Hematopoietic multipotent progenitor cell treated with erythropoietin and hydrocortisone succinate and interleukin-3 and kit ligand, for 15 days (in vitro differentiated cells): ENCODE data around the gene CEP131.

Experiments
- DNase-seq: peaks from one replicate; pipeline ENCODE4 v3.0.0-alpha.2; 2015; ENCODE audit warnings: low spot score

The CEP131 gene

DNA sequence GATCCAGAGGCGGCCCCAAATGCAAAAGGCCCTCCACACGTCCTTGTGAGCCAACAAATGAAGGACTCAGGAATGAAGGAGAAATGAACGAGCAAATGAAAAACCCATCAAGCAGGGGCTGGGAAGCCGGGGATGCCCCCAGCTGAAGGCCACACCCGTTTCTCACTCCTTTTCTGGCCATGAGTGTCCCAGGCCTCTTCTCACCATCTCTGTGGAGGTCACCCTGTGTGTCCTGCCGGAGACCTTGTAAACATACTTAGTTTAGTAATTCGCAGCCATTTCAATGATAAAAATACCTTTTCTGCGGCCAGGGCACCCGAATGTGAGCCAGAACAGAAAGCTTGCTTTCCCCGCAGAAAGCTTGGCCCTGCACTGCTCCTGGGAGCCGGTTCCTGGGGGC lies 35.6 kb downstream of the CEP131 start:
- no peak for DNase-seq

DNA sequence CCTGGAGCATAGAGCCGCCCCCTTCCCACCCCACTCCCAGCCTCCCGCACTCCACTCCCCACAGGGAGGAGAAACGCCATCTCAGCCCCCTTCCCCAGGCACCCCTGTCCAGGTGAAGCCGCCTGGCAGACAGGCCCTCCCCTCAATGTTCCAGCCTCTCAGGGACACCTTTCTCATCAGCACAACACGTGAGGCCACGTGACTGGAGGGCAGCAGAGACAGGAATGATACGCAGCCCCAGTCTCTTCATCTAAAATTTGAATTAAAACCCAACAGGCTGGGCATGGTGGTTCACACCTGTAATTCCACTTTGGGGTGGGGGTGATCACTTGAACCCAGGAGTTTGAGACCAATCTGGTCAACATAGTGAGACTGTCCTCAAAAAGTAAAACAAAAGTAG lies 36.6 kb downstream of the CEP131 start:
- no peak for DNase-seq

DNA sequence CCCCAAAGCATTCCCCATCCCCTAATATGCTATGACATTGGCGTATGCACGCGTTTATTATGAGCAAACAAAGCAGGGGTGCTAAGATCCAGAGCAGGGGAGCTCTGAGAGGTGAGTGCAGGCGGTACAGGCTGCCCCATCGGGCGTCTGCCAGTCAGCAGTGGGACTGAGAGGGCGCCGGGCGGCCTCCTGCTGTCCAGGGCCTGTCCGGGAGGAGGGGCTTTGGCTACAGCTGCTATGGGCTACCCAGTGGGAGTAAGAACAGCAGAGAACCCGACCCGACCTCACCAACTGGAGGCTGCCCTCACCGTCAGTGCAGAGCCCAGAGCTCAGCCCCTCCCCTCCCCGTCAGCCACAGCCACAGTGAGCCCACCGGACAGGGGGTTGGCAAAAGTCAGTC lies 38.2 kb downstream of the CEP131 start:
- no peak for DNase-seq

- no peak for DNase-seq
Measured at GRCh38 chr17:81183807-81184206, 39.0 kb downstream of the CEP131 start.

DNA sequence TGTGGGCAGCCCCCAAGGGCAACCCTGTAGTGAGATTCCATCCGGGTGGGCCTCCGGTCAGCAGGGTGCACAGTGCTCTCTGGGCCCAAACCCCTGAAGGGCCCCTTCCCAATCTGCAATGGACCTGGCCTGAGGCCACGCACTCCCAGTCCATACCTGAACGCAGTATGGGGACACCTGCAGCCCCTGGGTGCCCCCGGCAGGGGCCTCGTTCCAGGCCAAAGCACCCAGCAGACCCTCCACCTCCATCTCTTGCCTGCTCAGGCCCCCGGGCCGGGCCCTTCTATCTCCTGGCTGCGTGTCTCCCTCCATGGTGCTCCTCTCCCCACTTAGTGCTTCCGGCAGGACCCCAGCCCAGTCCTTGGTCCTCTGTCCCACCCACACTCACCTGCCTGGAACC lies 39.4 kb downstream of the CEP131 start:
- DNase-seq = no peak

DNA sequence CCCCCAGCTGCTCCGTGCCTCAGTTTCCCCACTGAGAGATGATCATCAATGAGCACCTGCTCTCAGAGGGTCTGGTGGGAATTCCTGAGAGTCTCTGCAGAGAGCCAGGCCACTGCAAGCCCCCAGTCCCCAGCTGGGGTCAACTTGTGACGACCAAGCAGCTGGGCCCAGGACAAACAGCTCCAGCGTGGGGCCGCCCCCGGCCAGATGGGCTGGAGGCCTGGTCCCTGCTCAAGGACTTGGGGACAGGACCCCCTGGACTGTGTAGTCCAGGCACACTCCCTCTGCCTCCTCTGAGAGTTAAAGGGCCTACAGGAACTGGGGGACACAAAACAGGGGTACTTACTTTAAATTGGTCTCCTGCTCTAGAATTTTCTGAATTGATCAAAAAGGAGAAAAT lies 40.2 kb downstream of the CEP131 start:
- no peak for DNase-seq

GRCh38 chr17:81181811-81182185 lies 41.0 kb downstream of the CEP131 start:
- DNase-seq = no peak

- DNase-seq = no peak
Measured at GRCh38 chr17:81180836-81181810, 41.6 kb downstream of the CEP131 start.

- DNase-seq = no peak
Measured at GRCh38 chr17:81179861-81180260, 42.9 kb downstream of the CEP131 start.

- no peak for DNase-seq
Measured at GRCh38 chr17:81179220-81179619, 43.5 kb downstream of the CEP131 start.

- DNase-seq = no peak
Measured at GRCh38 chr17:81178136-81179091, 44.4 kb downstream of the CEP131 start.

- no peak for DNase-seq
Measured at GRCh38 chr17:81176666-81177065, 46.1 kb downstream of the CEP131 start.

GRCh38 chr17:81173762-81174155 lies 49.0 kb downstream of the CEP131 start:
- no peak for DNase-seq

DNA sequence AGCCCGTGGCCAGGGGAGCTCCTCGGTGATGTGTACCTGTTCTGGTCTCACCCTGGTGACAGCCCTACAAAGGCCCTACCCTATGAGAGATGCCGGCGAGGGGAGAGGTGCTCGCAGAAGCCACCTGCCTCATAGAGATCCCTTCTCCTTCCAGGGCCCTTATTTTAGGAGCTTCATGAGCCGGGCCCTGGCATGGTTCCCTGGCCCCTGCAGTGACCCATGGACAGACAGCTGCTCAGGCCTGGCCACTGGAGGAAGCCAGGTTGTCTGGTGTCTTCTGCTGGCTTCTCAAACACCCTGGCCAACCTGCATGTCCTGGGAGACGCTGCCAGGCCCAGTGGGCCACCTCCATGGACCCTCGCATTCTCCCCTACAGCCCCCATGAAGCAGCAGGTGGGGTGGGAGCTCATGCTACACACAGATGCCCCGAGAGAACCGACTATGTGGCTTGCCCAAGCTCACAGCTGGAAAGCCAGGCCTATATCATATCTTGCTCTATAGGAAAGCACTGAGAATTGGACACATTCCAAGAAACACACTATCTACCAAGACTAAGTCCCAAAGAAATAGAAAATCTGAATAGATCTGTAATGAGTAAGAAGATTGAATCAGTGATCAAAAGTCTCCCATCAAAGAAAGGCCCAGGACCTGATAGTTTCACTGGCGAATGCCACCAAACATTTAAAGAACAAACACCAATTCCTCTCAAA lies 49.6 kb downstream of the CEP131 start:
- no peak for DNase-seq

DNA sequence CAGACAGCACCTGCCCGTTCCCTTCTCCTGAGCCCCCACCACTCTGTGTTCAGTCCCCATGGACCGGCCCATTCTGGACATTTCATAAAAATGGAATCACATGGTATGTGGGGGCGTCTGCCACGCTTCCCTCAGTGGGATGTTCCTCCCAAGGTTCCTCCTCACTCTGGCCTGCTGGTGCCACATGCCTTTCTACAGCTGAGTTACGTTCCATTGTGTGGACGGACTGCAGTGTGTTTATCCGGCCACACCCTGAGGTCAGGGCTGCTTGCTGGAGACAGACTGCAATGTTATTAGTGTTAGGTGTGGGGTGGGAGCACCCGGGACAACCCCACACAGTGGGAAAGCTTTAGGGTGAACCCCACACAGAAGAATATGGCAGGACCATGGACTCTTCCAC lies 50.8 kb downstream of the CEP131 start:
- no peak for DNase-seq

DNA sequence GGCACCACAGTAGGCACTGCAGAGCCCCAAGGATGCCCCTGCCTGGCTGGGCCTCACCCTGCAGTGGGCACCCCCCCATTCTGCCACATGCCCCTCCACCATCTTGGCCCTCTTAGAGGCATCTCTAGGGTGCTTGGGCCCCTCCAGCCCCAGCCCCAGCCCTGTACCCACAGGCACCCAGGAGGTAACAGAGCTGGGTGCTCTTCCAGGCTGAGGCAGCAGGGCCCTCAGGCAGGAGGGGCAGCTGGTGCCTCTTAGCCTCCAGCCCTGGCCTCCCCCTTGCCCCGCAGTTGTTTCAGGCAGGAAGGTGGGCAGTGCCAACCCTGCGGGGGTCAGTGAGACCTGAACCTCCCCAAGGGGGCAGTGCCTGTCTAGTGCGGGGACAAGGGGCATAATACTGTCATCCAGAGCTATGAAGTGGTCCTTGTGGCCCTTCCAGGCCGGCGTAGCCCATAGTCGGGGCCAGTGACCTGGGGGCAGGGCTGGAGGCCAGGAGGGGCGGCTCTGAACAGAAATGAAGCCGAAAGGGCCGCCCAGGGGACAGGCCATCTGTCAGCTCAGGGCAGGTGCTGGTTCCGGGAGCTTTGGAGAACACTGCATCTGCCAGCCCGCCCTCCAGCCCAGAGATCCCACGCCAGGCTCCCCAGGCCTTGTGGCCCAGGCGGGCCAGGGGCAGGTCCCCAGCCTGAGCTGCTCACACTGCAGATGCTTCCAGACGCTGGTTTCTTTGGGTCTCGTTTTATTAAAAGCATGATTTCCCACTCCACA lies 51.9 kb downstream of the CEP131 start:
- no peak for DNase-seq

GRCh38 chr17:81169870-81170309 lies 52.9 kb downstream of the CEP131 start:
- DNase-seq = no peak

DNA sequence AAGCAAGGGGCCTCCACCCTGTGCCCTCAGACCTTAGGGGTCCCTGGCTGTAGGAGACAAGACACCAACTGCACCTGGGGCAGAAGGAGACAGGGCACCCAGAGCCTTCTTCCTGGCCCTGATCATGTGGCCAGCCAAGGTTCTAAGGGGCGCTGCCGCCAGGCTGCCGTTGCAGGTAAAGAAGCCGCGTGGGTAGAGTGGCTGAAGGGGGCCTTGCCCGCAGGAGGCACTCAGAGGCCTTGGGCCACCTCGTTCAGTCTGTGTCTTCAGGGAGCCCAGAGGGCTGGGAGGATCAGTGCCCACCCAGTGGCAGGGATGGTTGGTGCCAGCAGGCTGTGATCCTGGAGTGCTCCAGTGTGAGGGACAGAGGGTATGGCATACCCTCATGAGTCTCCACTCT lies 55.1 kb downstream of the CEP131 start:
- DNase-seq = no peak

- no peak for DNase-seq
Measured at GRCh38 chr17:81167194-81167524, 55.6 kb downstream of the CEP131 start.

DNA sequence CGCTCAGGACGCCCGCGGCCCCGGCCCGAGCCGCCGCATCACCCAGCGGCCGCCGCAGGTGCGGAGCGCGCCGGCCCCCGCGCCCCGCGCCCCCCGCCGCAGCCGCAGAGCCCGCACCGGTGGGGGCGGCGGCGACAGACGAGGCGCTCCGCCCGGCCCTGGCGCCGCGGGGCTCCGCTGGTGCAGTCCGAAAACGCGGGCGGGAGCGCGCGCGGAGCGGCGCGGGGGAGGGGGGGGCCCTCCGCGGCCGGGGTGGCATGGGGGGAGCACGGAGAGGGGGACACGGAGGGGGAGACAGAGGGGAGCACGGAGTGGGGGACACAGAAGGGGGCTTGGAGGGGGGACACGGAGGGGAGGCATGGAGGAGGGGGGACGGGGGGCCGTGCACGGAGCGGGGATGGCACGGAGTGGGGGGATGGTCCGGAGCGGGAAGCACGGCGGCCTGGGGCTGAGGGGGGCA lies 56.7 kb downstream of the CEP131 start, which contains the start of gene AATK:
Gene AATK, minus strand, starts transcription at position 189 of the 460 bp plus-strand sequence. CDS start 229 bp downstream, outside the sequence.
- DNase-seq = no peak
